HPDE6-E6E7 (cell line): ENCODE data around the gene TELO2.
"Not testable (repeated sequence)": the region's sequence is repeated elsewhere in the genome, so short reads cannot be mapped to it uniquely, and the experiment has no call there.

Source experiments
- DNase-seq: peaks from one replicate; pipeline ENCODE4 v3.0.0; 2011; ENCODE audit warnings: missing footprints; ENCODE audit errors: extremely low spot score

Gene TELO2

DNA sequence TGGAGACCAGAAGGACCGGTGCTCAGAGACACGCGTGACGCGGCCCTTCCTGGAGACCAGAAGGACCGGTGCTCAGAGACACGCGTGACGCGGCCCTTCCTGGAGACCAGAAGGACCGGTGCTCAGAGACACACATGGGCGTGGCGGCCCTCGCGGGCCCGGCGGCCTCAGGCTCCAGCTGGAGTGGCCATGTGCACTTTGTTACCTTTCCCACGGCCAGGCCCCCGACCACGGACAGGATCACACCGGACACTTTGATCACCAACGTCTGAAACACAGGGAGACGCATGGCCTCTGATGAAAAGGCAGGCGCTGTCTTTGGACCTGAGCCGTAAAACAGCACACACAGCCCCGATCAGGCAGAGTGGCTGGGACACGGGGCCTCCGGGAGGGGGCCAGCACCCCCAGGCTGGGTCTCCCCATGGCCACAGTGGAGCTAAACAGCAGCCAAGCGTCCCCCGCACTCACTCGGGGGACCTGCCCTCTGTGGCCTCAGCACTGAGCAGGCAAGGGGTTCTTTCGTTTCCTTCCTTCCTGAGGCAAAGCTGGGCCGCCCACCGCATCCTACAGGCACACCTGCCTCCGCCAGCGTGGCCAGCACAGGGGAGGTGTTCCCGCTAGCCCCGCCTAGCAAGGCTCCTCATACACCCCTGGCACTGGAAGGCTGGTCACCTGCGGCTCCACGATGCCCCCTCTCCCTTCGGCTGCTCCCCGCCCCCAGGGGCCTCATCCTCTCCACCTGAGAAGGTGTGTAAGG, 35.5 kb upstream of the TELO2 start:
- no peak for DNase-seq

DNA sequence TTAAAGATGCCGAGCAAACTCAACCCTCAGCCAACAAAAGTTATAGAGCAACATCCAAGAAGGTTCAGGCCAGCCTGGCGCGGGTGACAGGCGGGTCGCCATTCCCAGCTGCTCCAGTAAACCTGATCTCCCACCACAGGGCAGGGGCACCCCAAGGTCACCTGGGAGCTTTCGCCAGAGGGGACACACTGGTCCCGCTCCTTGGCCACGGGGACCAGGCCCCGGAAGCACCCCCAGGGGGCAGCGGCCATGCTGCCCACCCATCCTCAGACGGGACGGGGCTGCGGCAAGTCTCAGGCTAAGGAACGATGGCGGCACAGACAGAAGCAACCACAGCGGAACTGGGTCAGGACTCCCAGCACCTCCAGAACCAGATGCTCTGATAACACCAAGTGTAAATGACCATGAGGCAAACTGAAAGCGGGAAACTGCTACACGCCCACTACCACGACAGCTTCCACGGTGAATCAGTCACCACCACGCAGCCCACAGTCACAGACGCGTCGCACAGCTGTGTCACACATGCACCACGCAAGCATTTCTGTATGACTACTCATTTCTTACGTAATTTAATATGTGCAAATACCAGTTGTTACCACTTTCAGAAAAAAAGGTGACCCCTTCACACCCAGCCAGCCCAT, 34.7 kb upstream of the TELO2 start:
- DNase-seq: no peak

DNA sequence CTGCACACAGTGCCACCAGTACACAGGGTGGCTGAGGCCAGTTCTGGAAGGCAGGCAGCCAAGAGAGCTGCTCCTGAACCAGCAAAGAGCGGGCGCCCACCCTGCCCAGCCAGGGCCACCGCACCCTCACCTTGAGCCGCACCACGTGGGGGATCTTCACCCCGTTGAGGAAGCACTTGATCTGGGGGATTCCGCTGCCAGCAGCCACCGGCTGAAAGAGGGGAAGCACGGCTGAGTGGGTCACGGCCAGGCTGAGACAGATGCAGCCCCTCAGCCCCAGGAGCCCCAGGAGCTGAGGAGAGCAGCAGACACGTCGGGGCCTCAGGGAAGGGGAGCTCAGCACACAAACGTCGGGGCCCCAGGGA, 34.2 kb upstream of the TELO2 start:
- no peak for DNase-seq

DNA sequence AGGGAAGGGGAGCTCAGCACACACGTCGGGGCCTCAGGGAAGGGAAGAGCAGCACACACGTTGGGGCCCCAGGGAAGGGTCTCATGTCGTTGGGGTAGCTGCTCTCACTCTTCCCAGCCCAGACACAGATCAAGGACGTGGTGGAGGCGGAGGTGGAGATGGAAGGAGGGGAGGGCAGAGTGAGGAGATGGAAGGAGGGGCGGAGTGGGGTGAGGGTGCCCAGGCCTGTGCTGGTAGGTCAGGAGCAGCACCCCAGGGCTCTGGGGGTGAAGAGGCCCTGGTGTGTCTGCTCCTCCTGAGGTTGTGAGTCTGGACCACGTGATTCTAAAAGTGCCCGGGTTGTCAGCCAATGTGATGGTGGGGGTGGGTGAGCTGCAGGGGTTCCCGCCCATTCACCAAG, 33.2 kb upstream of the TELO2 start:
- no peak for DNase-seq

DNA sequence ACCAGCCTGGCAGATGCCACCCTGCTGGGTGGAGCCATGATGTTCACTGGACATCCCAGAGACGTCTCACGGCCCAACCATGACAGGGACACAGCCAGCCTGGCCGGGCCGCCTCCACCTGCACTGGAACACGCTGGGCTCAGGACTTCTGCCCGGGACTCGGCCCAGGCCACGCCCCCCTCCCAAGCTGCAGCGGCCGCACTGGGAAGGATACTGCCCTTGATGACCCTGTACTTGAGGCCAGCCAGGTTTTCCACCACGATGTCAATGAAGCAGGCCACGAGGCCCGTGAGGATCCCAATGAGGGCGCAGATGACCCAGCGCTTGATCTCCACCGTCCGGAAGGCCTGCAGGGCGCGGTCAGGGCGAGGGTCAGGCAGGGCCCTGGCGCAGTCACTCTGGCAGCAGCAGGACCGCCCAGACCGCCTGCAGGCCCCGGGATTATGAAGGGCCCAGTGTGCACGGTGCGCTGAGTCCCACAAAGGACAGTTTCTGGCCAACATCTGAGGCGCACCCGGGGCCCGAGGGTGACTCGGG, 32.5 kb upstream of the TELO2 start:
- no peak for DNase-seq

DNA sequence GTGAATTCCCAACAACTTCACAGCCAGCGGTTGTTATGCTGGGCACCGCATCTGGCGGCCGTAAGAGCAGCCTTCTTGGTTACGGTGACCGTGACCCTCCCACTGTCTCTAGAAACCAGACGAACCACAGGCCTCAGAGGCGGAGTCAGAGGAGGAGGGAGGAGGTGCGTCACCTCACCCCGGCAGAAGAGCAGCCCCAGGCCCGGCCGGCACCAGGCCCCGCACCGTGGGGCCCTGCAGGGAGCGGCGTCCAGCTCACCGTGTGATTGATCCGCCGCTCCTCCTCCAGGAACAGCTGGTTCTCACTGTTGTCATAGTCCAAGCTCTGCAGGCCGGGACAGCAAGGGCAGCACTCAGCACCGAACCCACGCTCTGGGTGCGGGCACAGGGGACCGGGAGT, 32.0 kb upstream of the TELO2 start:
- DNase-seq: no peak

DNA sequence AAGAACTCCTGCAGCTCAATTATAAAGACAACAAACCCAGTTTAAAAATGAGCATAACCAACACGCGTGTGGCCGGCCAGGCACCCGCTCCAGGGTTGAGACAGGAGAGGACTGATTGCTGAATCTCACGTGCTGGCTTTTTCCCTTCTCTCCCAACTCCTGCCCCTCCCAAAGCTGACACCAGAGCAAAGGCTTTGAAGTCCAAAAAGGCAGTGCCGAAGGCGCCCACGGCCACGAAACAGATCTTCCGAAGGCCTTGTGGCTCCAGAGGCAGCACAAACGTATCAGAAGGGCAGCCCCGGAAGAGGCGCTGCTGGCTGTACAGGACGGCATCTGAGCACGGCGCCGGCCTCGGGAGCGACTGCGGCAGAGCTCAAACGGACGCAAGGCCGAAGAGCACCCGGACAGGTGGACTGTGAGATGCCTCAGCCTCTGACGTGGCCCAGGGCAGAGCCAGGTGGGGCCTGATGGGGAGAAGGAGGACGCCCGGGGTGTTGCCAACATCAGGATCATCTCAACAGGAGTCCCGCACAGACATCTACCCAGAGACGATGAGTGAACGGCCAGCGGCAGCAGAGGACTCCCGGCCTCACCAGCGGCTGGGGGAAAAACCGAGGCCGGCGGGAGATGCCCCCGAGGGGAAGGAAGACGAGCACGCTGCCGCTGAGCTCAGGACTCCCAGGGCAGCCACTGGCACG, 28.8 kb upstream of the TELO2 start:
- no peak for DNase-seq

DNA sequence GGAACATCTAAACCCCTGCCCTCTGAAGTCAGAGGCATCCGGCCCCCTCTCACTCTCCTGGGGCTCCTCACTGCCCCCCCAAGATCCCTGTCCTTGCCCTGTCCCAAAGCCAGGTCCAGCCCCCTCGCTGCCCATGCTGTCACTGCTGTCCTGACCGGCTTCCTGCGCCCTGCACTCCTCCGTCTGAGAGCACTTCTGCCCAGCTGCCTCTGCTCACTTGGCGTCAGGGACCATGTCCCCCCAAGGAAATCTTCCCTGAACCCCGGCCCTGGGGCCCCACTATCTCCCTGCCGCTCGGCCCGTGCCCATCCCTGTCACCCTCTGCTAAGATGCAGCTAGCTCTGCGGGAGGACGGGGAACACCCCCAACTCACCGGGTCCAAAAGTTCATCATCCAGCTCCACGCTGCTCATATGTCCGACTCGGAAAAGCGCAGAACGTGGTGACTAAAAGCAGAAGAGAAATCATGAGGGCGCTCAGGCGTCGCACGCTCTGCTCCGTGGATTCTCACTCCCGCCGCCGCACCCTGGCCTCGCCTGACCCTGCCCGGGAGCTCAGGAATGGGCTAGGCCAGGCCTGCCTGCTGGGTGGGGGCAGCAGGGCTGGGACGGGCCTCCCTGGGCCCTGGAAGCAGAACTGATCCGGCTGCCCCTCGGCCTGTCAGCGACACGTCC, 28.1 kb upstream of the TELO2 start:
- DNase-seq: no peak

DNA sequence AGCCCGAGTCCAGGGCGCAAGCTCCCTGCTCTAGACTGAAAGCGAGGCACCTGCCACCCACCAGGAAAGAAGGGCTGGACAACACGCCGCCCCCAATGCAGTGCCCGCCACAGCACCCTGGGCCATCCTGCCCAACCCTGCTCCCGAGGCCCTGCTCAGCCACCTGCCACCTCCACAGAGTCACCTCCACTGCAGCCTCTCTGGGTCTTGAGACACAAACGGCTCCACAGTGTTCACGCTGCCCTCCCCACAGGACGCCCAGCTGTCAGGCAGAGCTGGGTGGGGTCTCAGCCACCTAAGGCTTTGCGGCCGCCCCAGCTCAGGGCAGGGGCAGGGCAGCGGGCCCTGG, 27.6 kb upstream of the TELO2 start:
- DNase-seq: no peak

DNA sequence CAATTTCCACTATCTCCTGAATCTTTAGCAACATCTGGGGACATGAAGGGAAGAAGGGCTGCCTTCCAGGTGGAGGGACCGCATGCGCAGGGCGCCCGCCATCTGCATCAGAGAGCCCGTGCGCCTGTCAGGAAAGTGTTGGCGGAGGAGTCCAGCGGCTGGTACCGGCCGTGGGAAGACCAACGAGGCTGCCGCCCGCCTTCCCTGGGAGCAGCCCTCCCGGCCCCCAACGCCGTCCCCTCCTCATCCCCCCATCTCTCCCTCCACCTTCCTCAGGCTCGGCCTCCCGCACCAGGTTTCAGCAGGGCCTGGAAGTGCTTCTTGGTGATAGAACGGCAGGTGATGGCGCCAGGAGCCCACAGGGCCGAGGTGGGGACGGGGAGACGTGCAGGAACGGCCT, 27.1 kb upstream of the TELO2 start:
- DNase-seq: no peak

DNA sequence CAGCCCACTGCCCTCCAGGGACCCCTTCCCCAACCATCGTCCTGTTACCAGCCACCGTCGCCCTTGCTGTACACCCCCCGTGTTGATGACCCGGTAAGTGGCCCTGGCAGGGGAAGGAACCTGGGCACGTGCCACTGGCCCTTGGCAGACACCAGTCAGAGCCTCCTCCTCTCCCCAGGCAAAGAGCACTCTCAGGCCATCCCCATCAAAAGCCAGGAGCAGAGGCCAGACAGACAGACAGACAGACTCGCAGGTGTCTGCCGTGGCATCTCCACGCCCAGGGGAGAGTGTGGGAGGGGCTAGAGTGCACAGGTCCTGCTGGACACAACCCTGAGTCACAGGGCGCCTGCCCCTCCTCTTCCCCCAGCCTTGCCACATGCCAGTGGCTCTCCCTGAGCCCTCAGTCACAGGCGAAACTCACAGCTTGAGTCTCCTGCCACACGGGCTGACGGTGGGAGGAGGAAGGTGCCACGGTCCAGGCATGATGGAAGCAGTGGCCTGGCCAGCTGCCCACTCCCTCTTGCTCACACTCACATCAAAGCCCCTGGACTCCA, 26.1 kb upstream of the TELO2 start:
- DNase-seq: no peak

DNA sequence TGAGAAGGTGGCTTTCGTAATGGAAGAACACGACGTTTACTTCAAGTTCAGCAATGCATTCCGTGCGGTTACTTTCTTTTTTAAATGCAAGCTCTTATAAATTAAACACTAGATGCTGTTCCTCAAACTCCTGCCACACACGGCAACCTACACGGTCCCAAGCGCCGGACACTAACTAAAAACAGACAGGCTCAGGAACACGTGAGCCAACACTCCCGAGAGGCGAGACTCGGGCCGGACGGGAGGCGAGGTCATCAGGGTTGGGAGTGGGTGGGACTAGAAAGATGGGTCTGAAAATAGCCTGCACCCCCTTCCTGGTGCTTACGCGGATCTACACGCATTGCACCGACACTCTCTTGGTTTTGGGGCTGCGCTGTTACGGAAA, 24.7 kb upstream of the TELO2 start:
- DNase-seq: no peak

DNA sequence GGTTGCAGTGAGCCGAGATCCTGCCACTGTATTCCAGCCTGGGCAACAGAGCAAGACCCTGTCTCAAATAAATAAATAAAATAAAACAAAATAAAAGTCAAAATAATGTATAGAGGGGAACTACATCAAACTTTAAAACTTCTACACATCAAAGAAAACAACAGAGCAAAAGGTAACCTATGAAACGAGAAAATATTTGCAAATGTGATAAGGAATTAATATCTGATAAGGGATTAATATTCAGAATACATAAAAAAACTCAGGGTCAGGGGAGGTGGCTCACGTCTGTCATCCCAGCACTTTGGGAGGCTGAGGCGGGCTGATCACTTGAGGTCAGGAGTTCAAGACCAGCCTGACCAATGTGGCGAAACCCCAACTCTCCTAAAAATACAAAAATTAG, 24.0 kb upstream of the TELO2 start:
- not testable (repeated sequence) for DNase-seq

DNA sequence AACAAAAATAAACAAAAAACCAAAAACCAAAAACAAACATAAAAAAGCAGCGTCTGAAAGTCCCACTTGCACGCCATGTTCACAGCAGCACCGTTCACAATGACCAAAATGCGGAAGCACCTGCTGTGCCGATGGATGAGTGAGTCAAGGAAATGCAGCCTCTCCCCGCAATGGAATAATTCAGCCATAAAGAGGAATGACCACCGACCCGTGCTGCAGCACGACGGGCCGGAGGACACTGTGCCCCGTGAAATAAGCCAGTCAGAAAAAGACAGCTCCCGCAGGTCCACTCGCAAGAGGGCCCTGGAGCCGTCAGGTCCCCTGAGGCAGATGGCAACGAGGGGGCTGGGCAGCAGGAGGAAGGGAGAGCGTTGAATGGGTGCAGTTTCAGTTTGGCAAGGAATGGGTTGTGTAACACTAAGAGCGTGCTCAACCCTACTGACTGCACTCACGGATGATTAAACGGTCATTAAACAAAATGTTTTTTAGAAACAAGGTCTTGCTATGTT, 23.4 kb upstream of the TELO2 start:
- DNase-seq: no peak

DNA sequence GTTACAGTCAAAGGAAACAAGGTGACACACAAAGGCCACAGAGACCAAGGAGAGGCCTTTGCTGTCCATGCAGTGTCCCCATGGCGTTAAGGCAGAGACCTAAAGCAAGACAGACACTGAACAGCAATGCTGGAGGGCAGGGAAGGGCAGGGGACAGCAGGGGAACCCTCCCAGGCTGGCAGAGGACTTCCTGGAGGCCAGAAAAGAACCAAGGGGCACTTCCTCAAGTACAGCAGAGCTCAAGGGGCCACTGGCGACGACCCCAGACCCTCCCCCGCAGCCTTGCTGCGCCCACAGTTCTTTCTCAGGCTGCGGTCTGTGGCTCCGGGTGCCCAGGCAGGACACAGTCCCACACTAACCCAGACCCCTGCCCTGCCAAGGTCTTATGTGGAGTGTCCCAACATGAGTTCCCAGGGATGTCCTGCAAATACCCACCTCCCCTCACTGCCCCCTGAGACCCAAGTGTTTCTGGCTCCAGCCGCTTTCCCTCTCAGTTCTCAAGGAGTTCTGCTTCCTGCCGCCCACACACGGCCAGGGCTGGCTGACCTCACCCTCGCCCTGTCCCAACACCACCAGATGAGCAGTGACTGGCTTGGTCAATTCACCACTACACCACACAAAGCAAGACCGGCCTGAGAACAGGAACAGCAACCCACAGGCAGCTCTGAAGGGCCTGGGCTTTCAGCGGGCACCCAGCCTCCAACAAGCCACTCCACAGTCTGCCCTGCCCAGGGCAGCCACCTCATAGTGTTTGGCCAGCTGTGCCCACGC, 22.5 kb upstream of the TELO2 start:
- no peak for DNase-seq

DNA sequence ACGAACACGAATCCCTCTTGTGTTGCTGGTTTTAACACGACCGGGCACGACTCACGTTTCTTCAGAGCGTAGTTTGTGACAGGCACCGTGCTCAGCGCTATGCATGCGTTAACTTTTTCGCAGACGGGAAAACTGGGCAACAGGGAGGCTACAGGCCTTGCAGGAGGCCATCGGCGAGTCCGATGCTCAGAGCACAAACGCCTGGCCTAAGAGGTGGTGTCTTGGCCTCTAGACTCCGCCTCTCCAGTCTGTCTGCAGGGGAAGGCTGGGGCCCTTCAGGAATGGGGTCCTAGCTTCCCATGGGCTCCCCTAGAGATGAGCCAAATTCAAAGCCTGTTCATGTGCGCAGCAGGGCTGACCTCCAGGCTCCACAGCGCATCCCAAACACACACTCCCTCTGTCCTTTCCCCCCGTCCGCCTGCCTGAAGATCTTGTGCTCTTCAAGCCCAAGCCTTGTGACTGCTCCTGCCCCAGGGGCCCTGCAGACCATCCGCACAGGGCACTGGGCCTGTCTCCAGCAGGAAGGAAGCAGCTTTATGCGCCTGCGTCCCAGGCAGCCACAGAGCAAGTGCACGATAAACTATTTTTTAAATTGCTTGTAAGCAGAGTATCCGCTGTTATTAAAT, 21.5 kb upstream of the TELO2 start:
- no peak for DNase-seq

DNA sequence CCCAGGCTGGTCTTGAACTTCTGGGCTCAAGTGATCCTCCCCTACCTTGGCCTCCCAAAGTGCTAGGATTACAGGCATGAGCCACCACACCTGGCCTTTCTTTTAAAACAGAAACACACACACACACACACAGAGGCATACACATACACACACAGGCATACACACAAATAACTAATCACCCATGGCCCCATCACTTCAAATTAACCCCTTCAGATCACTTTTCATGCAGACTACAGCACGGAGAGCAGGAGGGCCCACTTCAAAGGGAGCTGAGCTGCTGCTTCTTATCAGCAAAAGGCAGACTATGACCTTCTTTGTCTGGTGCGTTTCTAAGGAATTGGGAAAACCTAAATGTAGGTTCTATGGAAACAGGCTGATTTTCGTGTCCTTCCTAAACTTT, 20.2 kb upstream of the TELO2 start:
- no peak for DNase-seq

DNA sequence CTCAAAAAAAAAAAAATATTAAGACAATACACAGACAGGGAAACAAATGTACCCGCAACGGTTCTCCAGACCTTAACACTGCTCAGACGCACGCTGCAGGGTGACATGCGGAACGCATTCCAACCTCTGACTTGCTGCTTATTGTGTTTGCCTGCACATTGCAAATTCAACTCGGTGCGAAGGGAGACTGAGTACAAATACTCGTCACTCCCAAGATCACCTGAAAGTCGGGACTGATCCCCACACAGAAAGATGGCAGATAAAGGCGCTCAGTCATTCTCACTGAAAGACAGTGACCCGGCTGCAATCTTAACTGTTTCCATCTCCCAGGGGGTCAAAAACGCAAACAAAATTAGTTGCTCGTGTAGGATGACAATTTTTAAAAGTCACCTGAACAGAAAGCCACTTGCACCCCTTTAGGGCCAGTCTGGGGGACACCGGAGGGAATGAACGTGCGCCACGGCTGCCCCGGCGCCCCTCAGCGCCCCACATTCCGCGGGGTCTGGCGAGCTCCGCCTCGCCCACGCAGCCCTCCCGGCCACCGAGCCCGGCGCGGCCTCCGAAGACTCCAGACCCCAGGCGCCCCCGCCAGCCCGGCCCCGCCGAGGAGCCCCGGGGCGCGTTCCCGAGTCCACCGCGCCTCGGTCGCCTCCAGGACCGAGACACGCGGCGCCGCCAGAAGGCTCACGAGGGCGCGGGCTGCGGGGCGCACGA, 18.9 kb upstream of the TELO2 start:
- DNase-seq: no peak

DNA sequence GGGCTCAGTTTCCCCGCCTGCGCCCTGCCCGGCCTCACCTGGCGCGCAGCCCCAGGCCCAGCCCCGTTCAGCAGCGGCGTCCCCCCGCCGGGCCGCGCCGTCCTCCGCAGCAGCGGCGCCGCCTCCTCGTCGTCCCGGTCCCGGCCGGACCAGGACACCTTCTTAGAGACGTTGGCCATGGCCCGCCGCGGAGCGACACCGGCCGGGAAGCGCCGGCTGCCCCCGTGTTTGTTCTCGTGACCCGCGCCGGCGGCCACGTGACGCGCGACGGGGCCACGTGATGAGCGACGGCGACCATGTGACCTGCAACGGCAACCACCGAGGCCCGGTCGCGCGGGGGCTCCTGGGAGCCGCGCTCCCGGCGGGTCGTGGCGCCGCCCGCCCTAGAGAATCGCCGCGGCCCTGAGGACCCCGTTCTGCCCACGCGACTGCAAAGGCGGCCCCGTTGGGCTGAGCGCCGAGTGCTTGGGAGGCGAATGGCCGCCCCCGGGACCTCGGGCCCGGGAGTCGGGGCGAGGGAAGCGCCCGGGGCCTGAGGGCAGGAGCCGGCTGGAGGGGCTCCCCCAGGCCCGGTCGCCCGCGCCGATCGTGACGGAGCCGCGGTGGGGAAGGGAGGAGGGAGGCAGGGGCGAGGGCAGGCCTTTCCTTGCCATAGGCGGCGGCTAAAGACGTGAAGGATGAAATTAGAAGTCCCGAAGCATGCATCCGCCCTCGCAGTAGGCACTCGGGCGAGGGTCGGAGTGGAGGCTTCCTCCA, 18.2 kb upstream of the TELO2 start, which contains the start of gene CLCN7:
CLCN7 (minus strand) TSS at position 233 of the 756 bp plus-strand sequence; CDS start at position 179, 54 bp downstream.
- DNase-seq: peak; percentile 94
